ENCODE data around the gene SKI.

- TF ChIP-seq CTCF (IDR thresholded peaks at IDR 0.05) (no peak), POLR2A (IDR thresholded peaks at IDR 0.05) (no peak)
Measured at GRCh38 chr1:2356401-2356800, 128.3 kb downstream of the SKI start.

Data from breast epithelium (tissue), 3 donors.